Stimulated activated CD4-positive, alpha-beta T cell treated with anti-CD3 and anti-CD28 coated beads, Interleukin-12 subunit alpha, Interleukin-12 subunit beta, amount 100 ng/mL, for 4 hours (primary cell): Measurements from ENCODE around the gene NSUN6.

Experiments used
- DNase-seq: peaks from one replicate; pipeline ENCODE4 v3.0.0-alpha.2; 2020

The NSUN6 gene

DNA sequence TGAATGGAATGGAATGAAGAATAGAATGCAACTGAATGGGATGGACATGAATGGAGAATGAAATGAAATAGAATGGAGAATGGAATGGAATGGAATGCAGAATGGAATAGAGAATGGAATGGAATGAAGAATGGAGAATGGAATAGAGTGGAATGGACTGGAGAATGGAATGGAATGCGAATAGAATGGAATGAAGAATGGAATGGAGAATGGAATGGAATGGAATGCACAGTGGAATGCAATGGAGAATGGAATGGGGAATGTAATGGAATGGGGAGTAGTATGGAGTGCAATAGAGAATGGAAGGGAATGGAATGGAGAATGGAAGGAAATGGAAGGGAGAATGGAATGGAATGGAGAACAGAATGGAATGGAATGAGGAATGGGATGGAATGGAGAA lies 93.4 kb downstream of the NSUN6 start:
- no peak for DNase-seq

DNA sequence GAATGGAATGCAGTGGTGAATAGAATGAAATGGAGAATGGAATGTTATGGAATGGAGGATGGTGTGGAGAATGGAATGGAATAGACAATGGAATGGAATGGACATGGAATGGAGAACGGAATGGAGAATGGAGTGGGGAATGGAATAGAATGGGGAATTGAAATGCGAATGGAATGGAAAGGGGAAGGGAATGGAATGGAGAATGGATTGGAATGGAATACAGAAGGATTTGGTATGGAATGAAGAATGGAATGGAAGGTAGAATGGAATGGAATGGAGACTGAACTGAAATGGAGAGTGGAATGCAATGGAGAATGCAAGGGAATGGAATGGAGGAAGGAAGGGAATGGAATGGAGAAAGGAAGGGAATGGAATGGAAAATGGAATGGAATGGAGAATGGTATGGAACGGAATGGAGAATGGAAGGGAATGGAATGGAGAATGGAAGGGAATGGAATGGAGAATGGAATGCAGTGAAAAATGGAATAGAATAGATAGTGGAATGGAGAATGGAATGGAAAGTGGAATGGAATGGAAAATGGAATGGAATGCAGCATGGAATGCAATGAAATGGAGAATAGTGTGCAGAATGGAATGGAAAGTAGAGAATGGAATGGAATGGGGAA lies 94.8 kb downstream of the NSUN6 start:
- DNase-seq, result no peak

DNA sequence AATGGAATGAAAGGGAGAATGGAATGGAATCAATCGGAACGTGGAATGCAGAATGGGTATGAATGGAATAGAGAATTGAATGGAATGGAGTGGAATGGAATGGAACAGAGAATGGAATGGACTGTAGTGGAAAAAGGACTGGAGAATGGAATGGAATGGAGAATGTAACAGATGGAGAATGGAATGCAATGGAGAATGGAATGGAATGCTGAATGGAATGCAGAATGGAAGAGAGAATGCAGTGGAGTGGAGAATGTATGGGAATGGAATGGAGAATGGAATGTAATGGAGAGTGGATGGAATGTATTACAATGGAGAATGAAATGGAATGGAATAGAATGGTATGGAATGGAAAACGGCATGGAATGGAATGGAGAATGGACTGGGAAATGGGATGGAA lies 96.9 kb downstream of the NSUN6 start:
- DNase-seq, result no peak

DNA sequence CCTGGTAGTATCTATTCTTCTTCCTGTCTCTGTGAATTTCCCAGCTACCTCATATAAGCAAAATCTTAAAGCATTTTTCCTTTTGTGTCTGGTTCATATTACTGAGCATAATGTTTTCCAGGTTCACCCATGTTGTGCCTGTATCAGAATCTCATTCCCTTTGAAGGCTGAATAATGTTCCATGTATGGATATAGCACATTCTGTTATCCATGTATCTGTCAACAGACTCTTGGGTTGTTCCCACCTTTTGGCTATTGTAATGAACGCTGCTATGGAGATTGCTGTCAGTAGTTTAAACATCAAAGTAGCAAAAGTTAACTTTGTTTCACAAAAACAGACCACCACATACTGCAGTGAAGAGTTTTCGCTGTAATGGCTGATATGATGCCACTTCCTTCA lies 99.9 kb downstream of the NSUN6 start:
- no peak for DNase-seq

DNA sequence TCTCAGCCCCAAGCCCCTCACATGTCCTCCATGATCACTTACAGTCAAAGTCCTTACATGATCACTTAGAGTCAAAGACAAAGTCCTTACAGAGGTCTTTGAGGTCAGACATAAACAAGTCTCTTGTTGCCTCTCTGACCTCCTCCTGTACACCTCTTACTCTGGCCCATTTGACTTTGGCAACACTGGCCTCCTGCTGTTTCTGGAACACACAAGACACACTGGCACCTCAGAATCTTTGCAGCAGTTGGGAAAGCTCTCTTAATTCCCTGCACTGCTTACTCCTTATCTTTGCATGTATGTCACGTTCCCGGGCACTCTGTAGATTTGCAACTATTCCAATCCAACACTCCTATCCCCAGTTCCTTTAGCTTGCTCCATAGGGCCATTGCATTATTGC lies 102.3 kb downstream of the NSUN6 start:
- no peak for DNase-seq

DNA sequence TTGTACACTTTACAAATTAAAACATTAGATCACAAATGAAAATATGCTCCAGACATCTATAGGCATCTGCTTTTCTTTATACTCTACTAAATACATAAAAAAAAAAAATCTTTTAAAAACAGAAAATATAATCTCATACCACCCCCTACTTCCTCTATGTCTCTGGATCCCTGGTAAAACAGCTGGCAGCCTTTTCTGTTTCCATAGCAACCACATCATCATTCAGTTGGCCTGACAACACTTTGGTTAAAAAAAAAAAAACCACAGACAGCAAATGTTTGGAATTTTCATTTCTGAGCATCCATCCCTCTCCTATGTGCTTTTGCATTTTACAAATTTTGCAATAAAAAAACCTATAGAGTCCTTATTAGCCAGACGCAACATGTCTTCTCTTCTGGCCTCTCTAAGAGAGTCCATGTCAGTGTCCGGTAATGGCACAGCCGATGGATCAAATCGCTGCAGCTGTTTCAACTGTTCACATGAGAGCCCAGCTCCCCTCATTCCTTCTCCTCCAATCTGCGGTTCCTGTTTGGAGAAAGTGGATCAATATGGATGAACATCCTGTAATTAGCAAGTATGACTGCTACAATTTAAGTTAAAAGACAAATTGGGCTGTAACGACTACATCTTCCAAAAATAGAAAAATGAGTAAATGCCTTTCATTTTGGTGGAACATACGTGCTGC lies 105.6 kb downstream of the NSUN6 start:
- DNase-seq, result no peak

DNA sequence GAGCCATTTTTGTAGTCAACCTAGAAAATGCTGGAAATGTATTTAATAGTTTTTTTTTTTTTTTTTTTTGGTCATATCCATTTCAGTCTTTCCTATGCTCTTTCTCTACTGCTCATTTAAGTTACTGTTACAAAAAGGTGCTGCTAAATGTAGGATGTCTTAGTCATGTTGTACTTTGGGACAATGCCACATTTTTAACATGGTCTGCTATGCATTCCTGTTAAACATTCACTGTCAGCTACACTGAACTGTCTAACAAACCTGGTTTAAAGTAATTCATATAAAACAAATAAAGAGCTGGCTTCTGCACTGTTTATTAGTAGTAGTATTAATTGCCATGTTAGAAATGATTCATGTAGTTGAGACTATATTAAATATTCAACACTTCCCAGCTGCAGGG lies 108.6 kb downstream of the NSUN6 start:
- DNase-seq, result no peak

DNA sequence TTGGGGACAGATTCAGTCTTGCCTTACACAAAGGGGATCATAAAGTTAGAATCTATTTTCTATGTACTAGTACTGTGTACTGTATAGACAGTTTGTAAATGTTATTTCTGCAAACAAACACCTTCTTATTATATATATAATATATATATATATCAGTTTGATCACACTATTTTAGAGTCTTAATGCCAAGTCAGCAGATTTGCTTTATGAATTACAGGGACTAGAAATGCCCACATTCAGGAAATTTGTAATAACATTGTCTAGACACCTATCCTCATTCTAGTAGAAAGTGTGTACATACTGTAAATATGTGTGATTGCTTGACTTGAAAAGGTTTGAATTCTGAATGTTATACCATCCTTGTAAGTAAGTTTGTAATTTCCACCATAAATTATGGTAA lies 111.2 kb downstream of the NSUN6 start:
- no peak for DNase-seq

DNA sequence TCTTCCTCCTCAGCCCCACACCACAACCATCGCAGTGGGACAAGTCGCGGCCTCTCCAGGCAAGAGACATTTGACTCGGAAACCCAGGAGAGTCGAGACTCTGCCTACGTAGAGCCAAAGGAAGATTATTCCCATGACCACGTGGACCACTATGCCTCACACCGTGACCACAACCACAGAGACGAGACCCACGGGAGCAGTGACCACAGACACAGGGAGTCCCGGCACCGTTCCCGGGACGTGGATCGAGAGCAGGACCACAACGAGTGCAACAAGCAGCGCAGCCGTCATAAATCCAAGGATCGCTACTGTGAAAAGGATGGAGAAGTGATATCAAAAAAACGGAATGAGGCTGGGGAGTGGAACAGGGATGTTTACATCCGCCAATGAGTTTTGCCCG lies 112.1 kb downstream of the NSUN6 start:
- no peak for DNase-seq

DNA sequence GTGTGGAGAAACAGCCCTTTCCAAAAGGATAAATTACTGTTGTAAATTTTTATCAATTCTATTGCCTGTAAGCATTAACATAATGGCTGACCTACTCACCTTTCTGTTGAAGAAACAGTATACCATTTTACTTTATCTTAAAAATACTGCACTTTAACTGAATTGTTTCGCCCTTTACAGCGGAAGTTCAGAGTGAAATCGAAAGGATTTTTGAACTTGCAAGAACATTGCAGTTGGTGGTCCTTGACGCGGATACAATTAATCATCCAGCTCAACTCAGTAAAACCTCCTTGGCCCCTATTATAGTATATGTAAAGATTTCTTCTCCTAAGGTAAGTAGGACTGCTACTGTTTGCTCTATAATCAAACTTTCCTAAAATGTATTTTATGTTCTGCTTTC lies 117.5 kb downstream of the NSUN6 start:
- no peak for DNase-seq

DNA sequence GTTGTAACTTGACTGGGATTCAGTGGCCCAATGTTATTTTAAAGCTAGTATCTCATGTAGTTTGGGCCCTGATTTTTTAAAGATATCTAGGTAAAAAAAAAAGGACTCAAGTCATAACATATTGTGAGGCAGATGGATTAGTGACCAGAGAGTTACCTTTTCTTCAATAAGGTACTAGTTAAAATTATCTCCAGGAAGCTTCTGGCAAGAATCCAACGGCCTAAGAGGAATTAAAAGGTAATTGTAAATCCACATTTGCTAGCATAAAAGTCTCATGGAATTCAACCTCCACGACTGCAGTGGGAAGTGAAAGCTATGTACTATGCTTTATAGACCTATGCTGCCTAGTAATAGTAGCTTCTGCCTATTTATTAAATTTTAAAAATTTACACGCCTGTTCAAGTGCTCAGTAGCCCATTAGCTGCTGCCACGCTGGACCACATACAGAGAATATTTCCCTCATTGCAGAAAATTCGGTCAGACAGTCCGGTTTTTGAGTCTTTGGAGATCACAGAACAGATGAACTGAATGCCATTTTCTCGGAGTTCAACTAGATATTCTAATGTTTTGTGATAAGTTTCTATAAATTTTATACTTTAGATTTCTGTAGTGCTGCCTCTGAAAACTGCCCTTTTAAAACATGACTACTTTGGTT lies 118.4 kb downstream of the NSUN6 start:
- no peak for DNase-seq

DNA sequence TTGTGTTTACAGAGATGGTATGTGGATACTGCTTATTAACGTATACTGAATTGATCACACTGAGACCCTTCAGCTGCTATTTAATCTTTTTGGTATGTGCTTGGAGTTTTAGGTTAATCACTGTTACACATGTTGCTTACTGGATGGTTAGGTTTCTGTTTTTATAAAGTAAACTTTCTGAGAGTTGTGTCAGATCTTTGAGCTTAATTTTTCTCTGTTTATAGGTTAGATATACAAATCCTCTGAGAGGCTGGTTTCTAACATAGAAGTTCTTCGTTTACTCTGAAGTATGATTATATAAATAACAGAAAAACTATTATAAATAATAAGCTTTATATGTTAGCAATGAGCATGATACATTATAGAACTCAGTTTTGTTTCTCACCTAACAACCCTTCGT lies 123.1 kb downstream of the NSUN6 start:
- no peak for DNase-seq

DNA sequence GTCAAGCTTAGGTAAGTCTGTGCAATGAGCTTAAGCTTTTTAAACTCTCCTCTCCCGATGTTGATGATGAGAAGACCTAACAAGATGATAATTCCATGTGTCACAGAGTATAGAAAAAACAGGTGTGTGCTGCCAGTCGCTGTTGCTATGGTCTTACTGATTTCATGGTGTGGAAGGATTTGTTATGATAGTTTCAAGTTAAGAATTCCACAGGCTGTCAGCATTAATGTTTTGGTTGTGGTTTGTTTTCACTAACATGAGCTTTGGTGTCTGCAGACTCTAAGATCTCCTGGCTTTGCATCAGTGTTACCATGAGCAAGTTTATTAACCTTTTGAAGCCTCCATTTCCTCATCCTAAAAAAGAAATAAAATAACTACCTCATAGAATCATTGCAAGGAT lies 123.7 kb downstream of the NSUN6 start:
- DNase-seq, result no peak

DNA sequence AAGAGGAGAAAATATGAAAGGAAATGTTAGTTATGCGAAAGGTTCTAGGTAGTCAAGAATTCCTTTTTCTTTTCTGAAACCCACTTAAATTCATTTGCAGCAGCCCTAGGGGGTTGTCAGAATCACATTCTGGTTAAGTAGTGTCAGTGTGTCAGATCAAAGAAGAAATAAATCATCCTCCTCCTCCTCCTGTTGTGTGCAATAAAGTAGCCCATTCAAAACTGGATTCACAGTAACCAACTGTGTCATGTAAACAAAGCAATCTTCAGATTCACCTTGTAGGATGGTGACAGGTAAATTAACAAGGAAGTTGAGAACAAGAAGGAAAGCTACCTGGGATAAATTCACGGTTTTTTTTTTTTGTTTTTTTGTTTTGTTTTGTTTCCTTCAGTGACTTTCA lies 127.5 kb downstream of the NSUN6 start:
- DNase-seq, result no peak

DNA sequence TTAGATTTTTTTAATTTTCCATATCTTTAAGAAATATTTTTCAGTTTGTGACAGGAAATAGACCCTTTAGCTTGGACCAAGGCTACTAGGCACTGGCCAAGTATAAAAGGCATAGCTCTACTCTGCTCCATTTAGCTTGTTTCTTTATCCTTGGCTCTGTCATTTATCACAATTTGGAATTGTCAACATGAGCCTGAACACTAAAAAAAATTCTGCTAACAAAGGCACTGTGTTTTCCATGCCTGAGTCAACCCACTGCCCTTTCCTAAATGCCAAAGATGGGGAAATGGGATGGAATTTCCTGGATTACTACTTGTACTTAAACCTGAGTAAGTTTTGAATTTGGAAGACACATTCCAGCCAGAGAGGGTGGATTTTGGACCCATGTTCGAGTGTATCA lies 128.4 kb downstream of the NSUN6 start:
- no peak for DNase-seq

DNA sequence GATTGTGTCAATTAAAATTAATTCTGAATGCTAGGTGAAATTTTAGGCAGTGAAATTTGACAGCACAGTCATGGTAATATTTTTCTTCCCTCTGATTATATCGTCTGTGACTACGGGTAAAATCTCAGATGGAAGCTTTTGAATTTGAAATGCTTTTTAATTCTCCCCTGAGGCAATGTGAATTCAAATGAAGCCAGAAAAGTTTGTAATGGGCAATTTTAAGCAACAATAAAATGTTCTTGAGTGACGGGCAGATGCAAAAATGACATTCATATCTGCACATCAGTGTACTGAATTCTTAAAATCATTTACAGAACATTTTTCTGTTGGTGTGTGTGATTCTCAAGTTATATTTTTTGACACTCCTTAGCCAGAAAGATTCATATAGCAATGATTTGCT lies 134.5 kb downstream of the NSUN6 start:
- DNase-seq, result no peak

DNA sequence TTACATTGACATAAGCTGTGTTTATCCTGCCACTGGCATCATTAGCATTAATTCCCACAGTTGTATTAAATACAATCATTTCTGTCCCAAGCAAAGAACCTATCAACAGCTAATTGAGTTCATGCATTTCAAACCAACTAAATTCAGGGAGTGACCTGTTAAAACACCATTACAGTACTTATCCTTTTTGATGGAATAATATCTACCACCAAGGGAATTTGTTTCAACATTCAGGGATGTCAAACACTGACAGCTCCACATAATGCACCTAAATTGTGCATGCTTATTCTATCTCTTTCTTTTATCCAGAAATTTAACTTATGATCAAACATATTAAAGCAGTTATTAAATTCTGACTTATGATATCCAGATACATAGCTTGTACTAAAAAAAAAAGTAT lies 136.8 kb downstream of the NSUN6 start:
- DNase-seq, result no peak

DNA sequence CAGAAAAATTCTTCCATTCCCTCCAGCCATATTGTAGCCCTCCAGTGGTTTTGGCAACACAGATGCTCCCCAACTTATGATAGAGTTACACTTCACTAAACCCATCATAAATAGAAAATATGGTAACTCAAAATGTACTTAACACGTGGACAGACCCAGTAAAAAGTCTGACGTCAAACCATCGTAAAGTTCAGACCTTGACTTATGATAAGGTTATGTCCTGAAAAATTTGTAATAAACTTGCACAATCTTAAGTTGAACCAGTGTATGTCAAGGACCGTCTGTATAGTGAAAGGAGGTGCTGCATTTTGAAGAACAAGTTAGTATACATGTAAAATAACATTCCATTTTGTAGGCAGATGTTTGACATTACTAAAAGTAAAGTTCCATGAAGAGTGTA lies 142.8 kb downstream of the NSUN6 start:
- no peak for DNase-seq

DNA sequence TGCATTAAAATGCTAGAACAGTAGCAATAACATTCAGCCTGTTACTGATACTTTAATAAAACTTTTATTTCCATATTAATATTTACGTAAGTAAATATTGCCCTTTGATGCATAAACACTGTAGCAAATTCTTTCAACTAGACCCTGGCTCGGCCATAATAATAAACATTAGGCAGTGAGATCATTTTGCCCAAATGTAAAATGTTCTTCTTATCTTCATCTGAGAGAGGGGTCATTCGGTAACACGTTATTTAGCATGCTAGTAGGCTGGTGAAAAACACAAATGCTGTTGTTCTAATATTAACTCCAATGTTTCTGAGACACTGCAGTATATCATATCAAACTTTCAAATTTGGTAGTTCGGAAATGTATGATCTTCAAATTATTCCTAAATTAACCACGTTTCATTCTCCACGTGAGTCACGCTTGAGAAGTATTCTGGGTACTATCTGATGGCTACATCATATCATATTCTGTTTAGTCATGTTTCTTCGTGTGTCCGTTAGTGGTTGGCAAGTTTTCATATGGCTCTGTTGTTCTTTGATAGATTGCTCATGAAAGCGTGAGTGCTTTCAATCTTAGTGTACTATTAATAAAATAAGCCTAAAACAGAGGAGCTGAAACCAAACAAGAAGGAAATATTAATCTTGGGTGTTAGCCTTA lies 145.8 kb downstream of the NSUN6 start:
- no peak for DNase-seq

DNA sequence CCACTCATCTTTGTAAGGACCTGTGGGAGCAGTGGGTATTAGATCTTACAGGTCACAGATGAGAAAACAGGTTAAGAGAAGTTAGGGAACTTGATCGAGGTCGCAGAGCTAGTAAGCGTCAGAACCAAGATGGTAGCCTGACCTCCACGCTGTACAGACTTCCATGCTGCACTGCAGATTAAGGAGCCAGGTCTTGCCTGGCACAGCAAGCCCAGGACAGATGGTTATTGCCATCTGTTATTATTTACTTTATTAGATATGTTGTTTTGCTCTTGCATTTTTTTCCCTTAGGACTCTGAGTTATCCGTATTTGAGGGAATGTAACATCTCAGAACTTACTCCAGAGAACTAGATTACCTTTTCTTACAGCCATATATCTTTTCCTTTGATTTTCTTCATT lies 147.2 kb downstream of the NSUN6 start:
- DNase-seq, result no peak

DNA sequence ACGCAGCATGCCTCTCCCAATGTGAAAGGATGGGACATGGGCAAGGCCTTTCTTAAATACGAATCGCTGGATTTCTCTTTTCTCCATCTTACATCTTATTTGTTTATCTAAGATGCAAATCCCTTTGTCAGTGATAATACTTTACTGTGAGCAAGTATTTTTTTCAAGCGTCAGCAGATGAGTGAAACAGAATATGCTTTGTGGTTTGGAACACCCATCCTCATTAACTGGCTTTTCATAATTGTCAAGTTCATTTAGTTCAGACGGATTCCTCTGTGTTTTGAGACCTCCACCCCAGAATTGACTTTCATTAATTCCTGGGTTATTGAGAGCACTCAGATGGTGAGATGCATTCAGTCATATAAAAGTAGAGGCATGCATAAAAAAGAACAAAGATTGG lies 149.8 kb downstream of the NSUN6 start:
- no peak for DNase-seq

DNA sequence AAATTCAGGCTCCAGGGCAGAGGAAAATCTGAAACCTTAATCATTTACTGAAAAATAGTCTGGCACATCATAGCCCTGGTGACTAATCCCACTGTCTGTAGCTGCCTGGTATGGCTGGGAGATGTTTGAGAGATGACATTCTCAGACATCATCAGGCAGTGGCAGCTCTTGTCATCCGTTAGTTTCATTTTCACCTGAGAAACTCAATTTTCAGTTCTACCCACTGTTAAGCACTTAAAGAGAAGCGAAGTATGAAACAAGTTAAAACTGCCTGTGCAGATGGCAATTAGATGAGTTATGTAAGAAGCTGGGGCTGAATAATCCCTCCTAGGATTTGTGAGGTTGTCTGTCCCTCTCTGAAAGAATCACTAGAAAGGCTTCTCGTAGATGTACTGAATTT lies 150.2 kb downstream of the NSUN6 start:
- DNase-seq, result no peak

DNA sequence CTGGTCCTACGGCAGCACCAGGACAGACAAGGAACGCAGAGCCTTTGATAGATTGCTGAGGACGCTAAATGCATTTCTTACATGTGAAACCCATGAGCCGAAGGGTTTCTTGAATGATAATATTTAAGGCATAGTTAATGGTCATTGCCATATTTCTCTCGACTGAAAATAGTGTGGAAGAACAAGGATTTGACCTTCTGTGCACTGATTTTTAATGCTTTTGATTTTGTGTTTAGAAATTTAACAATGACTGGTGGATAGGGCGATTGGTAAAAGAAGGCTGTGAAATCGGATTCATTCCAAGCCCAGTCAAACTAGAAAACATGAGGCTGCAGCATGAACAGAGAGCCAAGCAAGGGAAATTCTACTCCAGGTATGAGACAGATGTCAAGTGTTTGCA lies 150.8 kb downstream of the NSUN6 start:
- DNase-seq, result no peak

DNA sequence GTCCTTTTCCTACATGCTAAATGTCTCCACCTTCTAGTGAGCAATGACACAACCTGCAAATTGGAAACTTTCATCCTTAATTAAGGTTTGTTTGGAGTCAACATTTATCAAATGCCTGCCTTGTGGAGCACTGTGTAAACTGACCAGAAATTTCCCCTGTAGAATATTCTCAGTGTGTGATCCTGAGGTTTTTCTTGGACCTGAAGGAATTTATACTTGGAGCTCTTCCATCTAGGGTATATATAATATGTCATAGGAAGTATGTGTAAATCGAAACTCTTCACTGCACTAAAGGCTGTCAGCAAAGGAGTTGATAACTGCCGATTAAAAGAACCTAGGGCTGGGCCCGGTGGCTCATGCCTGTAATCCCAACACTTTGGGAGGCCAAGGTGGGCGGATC lies 152.4 kb downstream of the NSUN6 start:
- DNase-seq, result no peak
